Measurements from ENCODE around the gene TSPAN6. TPM values are rescaled to one million over a fixed set of nuclear protein-coding genes. Genes with fewer than 3 reads are reported as not detected.

TSPAN6 gene
- polyA plus RNA-seq, 2 of the 4 experiments (the other 2 are of a cell fraction), result 46.0 to 71.1 TPM

GRCh38 chrX:100648458-100649417 is 12.1 kb upstream of the TSPAN6 start (continued):
- TF ChIP-seq FOSL2 (IDR thresholded peaks at IDR 0.05), result no peak
- TF ChIP-seq FOSL2 (CRISPR knock-in tag; IDR thresholded peaks at IDR 0.05), result no peak
- TF ChIP-seq ZNF302 (CRISPR knock-in tag; IDR thresholded peaks at IDR 0.05), result no peak

- Histone ChIP-seq H3K4me3 (no peak overlapping the region), H3K9me3 (no peaks in the 10 kb centered on the region), H3K4me1 (peaks cover 63% of the 10 kb centered on the region), H3K27ac (peak overlapping the region; percentile 13 to 59; a peak in 3 of 6 replicates), H3K4me2 (peak overlapping the region; percentile 46; the same call in 1 of the 3 replicates)
- ChIA-PET POLR2A (no interaction called here), CTCF (interaction anchor here (1.3 to 2.3 kb wide), 3 partner anchors 10 to 33 kb away, joined by 4 to 11 read pairs (median 8); no protein-coding TSS in a partner anchor)
- ATAC-seq (no peak), FAIRE-seq (no peak), DNase-seq (ENCODE audit: low read depth in 1 of 2, low spot score in 1 of 2) (no peak)
- 76% methylated on average over 2 of the region's 2 CpGs for WGBS (ENCODE audit: missing lambda C conversion rate)
- TF ChIP-seq BHLHE40 (IDR thresholded peaks at IDR 0.05; ENCODE audit: low read depth, low read length), result no peak
- TF ChIP-seq FOSB (CRISPR knock-in tag; IDR thresholded peaks at IDR 0.05), result no peak
- no peak for TF ChIP-seq ZFP36 (IDR thresholded peaks at IDR 0.05; ENCODE audit: borderline replicate concordance, partially characterized antibody)
- no peak for TF ChIP-seq HOXB13 (CRISPR knock-in tag; IDR thresholded peaks at IDR 0.05; ENCODE audit: low read depth)
- TF ChIP-seq NPAS2 (CRISPR knock-in tag; IDR thresholded peaks at IDR 0.05; ENCODE audit: borderline replicate concordance), result no peak
- TF ChIP-seq ZNF302 (CRISPR knock-in tag; IDR thresholded peaks at IDR 0.05), result no peak
- TF ChIP-seq RCOR1 (IDR thresholded peaks at IDR 0.05; ENCODE audit: low read depth, low read length), result no peak
Measured at GRCh38 chrX:100647739-100648138, 11.1 kb upstream of the TSPAN6 start.

GRCh38 chrX:100647095-100647494 is 10.5 kb upstream of the TSPAN6 start:
- peak overlapping the region; percentile 46 for H3K4me2 ChIP-seq
- no peak for FAIRE-seq
- no peak for ATAC-seq
- CTCF ChIA-PET, result interaction anchor here (1.0 to 2.3 kb wide), 4 partner anchors 10 to 121 kb away, joined by 3 to 11 read pairs (median 6); no protein-coding TSS in a partner anchor
- 7% methylated on average over 1 of the region's 1 CpG for WGBS (ENCODE audit: missing lambda C conversion rate)
- DNase-seq (ENCODE audit: low read depth in 1 of 2, low spot score in 1 of 2), result no peak
- H3K9me3 ChIP-seq, result no peaks in the 10 kb centered on the region
- H3K4me1 ChIP-seq, result peaks cover 69% of the 10 kb centered on the region
- TF ChIP-seq SREBF2 (IDR thresholded peaks at IDR 0.05) (no peak), HOXB5 (CRISPR knock-in tag; IDR thresholded peaks at IDR 0.05) (no peak), RNF2 (IDR thresholded peaks at IDR 0.05; ENCODE audit: borderline replicate concordance, low read depth) (no peak), CHD2 (IDR thresholded peaks at IDR 0.05; ENCODE audit: low read length, partially characterized antibody) (no peak), SMC3 (IDR thresholded peaks at IDR 0.05) (no peak), MAFK (IDR thresholded peaks at IDR 0.05; ENCODE audit: partially characterized antibody) (no peak), CBX8 (IDR thresholded peaks at IDR 0.05) (no peak), HEYL (CRISPR knock-in tag; IDR thresholded peaks at IDR 0.05) (no peak), KDM5A (IDR thresholded peaks at IDR 0.05) (no peak), EP300 (IDR thresholded peaks at IDR 0.05) (no peak), RFX5 (IDR thresholded peaks at IDR 0.05) (no peak), MAZ (IDR thresholded peaks at IDR 0.05; ENCODE audit: borderline replicate concordance, low read depth, low read length) (no peak), EHF (CRISPR knock-in tag; IDR thresholded peaks at IDR 0.05) (no peak), ZSCAN20 (CRISPR knock-in tag; IDR thresholded peaks at IDR 0.05) (no peak), ESRRA (IDR thresholded peaks at IDR 0.05; ENCODE audit: borderline replicate concordance, low read length) (no peak), RAD21 (conservative IDR thresholded peaks at IDR 0.05 in 1 of 2, IDR thresholded peaks at IDR 0.05 in 1 of 2) (no peak), NR3C1 (IDR thresholded peaks at IDR 0.05) (no peak), E2F6 (IDR thresholded peaks at IDR 0.05; ENCODE audit: borderline replicate concordance, low read depth) (no peak)
- POLR2A ChIA-PET, result no interaction called here
- peak overlapping the region; percentile 13 to 59; a peak in 4 of 6 replicates for H3K27ac ChIP-seq
- H3K4me3 ChIP-seq, result no peak overlapping the region

All from A549 (cell line).